Skin epidermis (tissue), 12 donors: ENCODE measurements around the gene BMP7.

Source experiments
- H3K27ac ChIP-seq, 21 experiments: fragments of 200-600 bp; sonication (generic) in 11 of 21; one replicate each; pipeline ENCODE4 v1.5.0; 2020; ENCODE audit warnings: mild to moderate bottlenecking in 3 of 21, inconsistent platforms in 2 of 21, moderate library complexity in 2 of 21
- H3K4me3 ChIP-seq, 7 experiments: fragments of 200-600 bp; sonication (generic) in 2 of 7; one replicate each; pipeline ENCODE4 v1.5.0; 2020; ENCODE audit warnings: inconsistent platforms in 2 of 7, mild to moderate bottlenecking in 2 of 7, moderate library complexity in 1 of 7

The BMP7 gene

DNA sequence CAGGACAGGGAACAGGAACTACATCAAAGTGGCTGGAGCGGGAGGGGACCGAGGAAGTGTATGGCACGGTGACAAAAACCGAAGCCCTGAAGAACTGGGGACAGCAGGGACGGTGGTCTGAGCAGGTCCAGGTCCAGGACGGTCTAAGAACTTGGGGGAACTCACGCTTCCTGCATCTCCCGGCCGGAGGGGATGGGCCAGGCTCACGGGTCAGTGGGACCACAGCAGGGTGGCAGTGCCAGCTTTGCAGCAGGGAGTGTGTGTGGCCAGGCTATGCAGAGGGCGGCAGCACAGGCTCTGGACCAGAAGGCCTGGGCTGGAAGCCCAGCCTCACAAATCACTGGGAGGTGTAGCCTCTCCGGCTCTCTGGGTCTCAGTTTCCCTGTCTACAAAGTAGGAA is 123.8 kb downstream of the BMP7 start:
- H3K4me3 ChIP-seq, result no peak overlapping the region

DNA sequence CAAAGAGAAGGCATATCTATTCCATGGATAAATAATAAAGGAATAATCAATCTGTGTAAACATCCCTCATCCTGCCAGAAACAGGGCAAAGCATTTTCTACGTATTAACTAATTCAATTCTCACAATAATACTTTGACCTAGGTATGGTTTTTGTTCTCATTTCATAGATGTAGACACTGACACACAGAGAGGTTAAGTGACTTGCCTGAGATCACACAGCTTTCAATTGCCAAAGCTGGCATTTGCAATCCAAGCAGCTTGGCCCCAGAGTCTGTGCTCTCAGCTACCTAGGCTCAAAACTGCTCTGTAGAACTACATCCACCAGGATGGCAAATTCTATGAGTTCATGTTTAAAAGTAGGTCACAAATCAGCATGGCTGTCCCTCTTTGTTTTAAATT is 124.9 kb downstream of the BMP7 start:
- Histone ChIP-seq H3K27ac (no peak overlapping the region), H3K4me3 (no peak overlapping the region)

More for the DNA sequence above, 123.8 kb downstream of the BMP7 start:
- no peak overlapping the region for H3K27ac ChIP-seq

DNA sequence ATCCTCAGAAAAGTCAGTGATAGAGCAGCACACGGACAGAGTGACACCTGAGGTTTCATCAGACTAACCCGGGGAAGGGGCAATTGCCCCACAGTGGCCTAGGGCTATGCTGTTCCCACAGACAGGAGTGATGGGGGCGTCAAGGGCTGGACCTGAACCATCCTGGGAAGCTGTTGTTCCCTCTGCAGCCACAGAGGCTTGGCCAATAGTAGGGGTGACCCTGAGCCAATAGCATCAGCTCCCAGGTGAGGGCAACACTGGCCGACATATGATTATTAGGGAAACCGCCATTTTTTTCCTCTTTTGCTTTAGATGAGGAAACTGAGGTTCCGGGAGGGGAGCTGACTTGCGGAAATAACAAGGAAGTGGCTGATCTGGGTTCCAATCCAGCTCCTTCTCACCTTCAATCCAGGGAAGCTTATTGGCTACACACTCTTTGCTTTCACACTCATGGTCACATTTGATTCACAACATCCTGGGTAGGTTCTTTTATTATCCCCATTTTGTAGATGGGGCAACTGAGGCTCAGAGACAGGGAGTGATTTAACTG is 126.0 kb downstream of the BMP7 start:
- Histone ChIP-seq H3K27ac (no peak overlapping the region), H3K4me3 (no peak overlapping the region)

DNA sequence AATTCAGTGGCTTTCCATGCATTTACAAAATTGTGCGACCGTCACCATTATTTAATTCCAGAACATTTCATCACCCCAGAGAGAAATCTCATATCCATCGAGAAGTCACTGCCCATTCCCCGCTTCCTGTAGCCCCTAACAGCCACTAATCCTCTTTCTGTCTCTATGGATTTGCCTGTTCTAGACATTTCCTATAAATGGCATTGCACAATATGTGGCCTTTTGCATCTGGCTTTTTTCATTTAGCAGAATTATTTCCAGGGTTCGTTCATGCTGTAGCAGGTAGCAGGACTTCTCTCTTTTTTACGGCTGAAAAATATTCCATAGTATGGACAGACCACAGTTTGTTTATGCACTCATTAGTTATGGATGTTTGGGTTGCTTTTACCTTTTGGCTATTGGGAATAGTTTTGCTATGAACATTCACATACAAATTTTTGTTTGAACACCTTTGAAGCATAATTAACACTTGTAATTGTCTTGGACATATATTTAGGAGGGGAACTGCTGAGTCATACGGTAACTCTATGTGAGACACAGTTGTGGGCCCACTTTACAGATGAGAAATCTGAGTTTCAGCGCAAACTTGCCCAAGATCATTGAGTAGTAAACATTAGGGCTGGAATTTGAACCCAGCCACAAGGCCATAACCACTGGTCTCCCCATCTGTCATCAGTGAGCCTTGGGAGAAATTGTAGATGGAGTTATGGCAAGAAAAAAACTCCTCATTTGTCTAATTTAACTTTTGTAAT is 126.9 kb downstream of the BMP7 start:
- Histone ChIP-seq H3K4me3 (no peak overlapping the region), H3K27ac (no peak overlapping the region)

DNA sequence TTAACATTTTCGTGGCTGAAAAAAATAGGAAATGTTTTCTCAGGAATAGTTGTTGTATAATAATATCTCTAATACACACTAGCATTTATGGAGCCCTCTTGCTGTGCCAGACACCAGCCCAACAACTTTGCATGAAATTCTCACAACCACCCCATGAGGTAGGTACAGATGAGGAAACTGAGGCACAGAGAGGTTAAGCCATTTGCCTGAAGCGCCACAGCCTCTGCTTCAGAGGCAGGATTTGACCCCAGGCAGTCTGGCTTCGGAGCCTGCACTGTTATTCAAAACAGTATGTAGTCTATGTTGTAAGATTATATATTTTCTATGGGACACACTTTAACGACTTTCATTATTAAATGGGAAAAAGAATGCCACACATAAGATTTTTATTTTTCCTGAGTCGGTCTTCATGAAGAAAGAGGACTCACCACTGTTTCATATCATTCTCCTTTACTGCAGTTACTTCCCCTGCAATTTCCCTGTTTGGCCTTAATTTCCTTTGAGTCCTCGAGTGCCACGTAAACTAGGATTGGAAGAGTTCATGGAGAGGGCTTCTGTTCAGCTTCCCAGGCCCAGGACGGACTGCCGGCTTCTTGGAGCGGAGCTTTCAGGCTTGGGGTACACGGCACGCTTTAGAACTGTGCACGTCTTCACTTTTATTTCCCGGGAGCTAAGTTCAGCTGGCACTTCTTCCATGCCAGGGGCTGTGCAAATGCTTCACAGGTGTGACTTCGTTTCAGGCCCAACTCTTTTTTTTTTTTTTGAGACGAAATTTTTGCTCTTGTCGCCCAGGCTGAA is 128.0 kb downstream of the BMP7 start:
- Histone ChIP-seq H3K27ac (no peak overlapping the region), H3K4me3 (no peak overlapping the region)

DNA sequence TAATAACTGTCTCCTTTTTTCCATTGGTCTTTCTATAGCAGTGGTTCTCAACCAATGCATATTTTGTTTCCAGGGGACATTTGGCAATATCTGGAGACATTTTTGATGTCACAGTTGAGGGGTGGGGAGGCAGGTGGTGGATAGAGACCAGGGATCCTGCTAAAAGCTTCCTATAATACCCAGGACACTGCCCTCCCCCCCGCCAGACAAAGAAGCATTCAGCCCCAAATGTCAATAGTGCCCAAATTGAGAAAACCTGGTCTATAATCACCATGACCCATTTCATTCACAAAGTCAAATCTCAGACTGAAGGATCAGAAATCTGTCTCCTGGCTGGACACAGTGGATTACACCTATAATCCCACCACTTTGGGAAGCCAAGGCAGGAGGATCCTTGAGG is 128.8 kb downstream of the BMP7 start:
- no peak overlapping the region for H3K27ac ChIP-seq
- H3K4me3 ChIP-seq, result no peak overlapping the region

DNA sequence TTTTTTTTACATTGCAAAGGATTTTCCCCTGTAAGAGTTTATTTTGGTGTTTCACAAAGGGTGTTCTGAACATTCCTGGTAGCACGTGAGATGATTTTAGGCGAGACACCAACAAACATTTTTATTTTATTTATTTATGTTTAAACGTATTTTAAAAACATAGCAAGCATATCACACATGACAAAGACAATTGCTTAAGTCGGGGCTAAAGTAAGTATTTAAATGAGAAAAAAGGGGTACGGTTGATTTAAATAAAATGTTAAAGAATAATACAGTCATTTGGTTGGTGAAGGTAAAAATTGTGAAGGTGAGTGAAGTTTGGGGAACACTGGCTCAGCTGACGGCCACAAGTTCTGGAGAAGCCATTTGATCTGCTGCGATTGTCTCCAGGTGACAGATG is 129.7 kb downstream of the BMP7 start:
- no peak overlapping the region for H3K27ac ChIP-seq
- H3K4me3 ChIP-seq, result no peak overlapping the region

DNA sequence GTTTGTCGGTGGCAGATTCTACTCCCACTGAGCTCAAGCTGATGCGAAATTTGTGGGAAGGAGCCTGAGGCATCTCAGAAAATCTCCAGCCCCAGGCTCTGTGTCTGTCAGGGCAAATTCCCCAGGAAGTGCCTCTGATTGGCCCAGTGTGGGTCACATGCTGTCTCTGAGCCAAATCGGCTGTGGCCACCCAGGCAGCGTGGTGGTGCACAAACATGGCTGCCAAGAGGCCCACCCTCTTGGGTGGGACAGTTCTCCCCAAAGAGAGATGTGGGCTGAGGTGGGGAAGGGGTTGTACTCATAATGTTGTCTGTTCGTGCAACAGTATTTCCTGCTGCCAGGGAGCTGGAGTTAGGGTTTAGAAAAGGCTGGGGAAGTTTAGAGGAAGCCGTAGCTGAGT is 130.6 kb downstream of the BMP7 start:
- Histone ChIP-seq H3K27ac (no peak overlapping the region), H3K4me3 (no peak overlapping the region)

DNA sequence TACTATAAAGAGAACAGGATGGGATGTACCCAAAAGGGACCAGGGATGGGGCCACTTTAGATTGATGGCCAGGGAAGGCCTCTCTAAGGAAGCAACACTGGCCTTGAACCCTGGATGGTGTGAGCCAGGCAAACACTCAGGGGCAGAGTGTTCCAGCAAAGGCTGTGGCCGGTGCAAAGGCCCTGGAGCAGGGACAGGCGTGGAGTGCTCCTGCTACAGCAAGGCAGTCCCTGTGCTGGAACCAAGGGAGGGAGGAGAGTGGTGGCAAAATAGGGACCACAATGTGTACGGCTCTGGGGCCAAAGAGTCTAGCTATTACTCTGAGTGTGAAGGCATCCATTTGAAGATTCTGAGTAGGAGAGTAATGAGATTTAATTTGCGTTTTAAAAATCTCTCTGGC is 131.6 kb downstream of the BMP7 start:
- Histone ChIP-seq H3K4me3 (no peak overlapping the region), H3K27ac (no peak overlapping the region)

DNA sequence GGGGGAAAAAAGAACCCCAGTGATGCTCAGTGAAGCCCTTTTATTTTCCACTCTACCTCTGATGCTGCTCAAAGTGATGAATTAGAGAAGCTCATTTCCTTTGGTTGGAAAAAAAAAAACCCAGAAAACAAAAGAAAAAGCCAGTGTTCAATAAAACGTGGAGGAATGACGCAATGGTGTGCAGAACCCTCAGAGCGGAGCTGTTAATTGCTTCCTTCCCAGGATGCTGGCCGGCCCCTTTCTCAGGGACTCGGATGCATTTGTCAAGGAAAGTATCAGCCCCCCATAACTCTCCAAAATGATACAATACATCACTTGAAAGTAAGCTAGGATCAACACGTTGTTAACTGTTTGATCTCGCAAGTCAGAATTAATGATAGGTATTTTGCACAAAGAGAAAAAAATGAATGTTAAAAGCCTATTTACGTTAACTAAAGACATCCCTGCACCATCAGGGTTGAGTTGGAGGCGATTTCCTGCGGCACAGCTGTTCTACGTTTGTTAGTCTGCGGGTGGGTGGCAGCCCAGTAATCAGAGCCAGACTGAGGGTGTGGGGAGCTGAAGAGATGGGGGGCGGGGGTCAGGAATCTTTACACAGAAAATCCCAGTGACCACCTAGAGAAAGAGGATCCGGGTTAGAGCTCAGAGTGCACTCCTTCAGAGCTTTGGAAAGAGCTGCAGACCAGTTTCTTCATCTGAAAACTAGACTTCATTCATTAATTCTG is 132.4 kb downstream of the BMP7 start:
- H3K27ac ChIP-seq, result no peak overlapping the region
- no peak overlapping the region for H3K4me3 ChIP-seq

DNA sequence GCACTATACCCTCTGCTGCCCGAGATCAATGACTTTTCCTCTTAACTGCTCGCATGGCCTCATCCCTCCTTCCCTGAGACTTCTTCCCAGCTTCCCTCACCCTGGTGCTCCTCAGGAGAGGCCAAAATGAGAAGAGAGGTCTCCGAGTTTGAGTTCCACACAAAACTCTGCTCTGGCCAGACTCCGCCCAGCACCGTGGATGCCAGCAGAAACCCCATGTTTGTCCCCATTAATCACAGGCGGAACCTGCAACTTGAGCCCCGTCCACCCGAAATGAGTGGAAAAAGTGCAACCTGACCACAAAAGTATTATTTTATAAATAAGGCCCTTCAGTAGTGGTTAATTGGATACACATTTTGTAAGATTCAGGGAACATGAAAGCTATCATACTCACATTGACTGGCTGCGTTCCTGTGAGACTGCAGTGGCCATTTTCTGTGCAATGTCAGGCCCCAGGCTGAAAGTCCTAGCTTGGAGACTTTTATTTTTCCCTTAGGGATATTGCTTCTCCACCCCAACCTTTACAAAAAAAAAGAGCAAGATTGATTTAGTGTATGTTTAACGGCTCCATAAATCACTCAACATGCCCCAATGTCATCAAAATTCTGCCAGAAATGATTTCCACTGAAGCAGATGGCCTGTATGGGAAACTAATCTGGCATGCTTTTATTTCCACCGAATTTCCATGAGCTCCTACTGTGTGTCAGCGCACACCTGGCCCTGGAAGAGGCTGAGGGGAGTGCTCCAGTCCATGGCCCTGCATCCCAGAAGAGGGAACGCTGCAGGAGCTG is 134.6 kb downstream of the BMP7 start:
- no peak overlapping the region for H3K4me3 ChIP-seq
- no peak overlapping the region for H3K27ac ChIP-seq

DNA sequence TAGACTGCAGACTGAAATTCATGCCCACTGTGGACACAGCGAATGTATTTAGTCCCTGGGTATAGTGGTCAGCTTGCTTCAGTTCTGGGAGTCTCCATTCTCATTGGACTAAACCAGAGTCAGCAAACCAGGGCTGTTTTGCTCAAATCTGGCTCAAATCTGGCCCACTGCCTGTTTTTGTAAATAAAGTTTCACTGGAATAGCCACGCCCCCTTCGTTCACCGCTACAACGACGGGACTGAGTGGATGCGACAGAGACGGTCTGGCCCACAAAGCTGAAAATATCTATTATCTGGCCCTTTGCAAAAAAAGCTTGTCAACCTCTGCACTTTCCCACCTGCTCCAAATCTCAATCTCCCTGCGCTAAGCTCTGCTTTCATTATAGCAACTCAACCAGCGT is 135.4 kb downstream of the BMP7 start:
- no peak overlapping the region for H3K27ac ChIP-seq
- H3K4me3 ChIP-seq, result no peak overlapping the region

DNA sequence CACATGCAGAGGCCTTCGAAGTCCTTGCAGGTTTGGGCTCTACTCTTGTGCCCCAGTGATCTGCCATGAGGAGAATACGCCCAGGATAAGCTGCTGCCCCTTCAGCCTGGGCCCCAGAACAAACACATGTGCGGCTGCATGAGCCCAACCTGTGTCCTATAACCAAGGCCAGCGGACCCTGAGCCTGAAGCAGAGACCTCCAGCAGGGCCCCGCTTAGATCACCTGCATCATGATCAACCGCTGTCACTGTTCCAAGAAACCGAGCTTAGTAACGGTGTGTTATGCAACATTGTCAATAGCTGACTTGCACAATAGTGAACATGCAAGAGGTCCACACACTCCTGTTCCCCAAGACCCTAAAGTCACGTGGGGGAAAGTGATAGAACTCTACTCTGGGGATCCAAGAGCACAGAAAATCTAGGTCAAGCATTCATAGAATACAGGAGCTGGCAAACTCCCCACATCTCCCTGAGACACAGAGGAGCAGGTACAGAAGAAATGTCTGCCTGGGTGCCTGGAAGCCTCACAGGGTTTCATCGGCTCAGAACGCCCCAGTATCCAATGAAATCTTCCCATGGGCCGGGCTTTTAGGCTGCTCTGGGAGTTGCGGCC is 136.2 kb downstream of the BMP7 start:
- Histone ChIP-seq H3K4me3 (no peak overlapping the region), H3K27ac (no peak overlapping the region)

DNA sequence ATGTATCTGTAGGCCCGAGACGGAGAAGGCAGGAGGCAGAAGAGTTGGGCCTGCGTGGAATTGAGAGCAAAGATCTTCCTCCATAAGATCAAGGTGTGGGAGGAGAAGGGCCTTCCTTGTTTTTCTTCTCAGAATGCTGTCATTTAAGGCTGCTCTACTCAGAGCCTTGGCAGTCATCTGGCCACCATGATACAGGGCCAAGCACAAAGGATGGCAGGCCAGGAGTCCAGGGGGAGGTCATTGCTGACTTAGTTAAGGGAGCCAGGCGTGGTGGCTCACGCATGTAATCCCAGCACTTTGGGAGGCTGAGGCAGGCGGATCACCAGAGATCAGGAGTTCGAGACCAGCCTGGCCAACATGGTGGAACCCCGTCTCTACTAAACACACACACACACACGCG is 137.1 kb downstream of the BMP7 start:
- Histone ChIP-seq H3K4me3 (no peak overlapping the region), H3K27ac (no peak overlapping the region)

DNA sequence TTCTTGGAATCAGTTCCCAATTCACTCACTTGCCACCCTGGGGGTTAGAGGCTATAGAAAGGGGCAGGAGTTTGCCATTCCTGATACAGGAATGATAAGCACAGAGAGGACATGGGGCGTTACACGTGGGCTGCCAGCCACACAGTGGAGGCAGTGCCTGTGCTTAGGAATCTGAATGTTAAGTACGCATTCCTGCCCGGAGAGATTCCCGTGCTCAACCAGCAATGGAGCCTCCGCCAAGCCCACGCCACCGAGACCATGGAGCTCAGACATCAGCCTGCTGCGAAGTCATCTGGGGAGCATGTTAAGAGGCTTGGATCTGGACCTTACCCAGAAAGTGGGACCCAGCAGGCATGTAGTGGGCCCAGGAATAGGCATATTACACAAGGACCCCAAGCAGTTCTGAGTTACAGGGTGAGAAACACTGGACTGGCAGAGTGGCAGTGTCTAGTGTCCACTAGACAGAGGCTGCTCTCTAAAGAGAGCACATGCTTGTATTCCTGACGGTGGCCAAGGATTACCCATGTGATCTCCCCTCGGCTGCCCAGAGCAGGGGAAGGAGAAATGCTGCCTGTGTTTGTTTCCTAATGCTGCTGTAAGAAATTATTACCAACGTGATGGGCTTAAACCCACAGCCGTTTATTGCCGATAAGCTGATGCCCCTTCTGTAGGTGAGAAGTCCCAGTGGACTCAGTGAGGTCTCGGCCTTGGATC is 138.2 kb downstream of the BMP7 start:
- Histone ChIP-seq H3K4me3 (no peak overlapping the region), H3K27ac (no peak overlapping the region)

DNA sequence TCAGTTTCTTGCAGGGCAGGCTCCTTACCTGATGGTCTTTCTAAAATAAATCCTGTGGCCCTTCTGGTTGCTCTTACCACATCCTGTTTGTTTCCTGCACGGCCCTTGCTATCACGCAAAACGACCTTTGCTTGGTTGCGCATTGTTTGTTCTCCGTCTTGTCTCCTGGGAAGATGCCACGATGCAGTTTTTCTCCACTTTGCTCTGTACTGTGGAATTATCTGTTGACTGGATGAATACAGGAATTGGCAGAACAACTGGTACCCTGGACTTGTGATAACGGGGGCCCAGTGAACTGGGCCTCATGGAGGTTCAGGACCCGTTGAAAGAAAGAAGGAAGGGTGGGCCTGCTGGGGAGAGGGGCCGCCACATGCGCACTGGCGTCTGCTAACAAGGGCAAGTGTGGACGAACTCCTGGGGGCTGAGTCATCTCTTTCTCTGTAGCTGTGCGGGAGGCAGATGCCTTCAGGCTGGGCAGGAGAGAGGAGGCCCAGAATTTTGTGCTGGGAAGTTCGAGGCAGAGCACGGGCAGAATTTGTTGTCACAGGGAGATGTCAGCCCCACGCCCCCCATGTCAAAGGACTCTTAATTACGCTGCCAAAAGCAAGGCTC is 139.9 kb downstream of the BMP7 start:
- Histone ChIP-seq H3K4me3 (no peak overlapping the region), H3K27ac (no peak overlapping the region)

DNA sequence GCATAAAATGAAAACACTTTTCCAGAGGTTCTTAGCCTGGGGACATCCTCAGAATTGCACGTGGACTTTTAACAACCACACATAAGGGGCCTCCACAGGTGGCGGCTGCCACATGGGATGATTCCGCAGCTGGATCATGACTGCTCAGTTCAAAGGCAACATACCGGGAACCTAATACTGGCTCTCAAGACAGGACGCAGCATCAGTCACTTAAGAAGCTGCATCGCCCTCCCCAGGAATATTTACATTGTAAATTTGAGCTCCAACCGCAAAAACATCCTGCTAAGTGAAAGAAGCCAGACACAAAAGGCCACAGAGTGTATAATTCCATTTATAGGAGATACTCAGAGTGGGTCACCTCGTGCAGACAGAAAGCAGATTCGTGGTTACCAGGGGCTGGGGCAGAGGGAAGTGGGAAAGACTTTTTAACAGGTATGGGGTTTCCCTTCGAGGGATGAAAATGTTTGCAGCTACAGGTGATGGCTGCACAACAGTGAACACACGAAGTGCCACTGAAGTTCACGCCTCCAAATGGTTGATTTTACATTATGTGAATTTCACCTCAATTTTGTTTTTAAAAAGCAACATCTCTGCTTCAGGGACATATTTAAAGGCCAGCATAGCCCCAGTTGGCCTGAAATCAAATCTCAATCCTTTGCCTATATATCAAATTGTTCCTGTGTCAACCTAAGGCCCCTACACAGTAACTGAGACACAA is 141.5 kb downstream of the BMP7 start:
- H3K4me3 ChIP-seq, result no peak overlapping the region
- no peak overlapping the region for H3K27ac ChIP-seq

DNA sequence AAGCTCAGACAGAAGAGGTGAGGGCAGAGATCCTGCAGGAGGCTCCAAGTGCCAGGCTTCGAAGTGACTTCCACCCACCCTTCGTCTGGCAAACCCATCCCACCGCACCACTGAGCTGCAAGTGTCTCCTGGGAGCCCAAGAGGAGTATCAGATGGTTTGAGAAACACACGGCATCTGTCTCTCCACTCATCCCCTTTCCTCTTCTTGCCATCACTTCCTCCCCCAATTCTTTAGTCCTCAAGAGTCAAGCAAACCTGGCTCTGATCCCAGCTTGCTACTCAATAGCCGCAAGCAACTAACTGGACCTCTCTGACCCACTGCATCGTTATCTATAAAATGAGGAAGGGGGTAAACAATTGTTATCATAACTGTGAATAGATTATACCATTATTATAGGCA is 142.1 kb downstream of the BMP7 start:
- no peak overlapping the region for H3K4me3 ChIP-seq
- no peak overlapping the region for H3K27ac ChIP-seq
